ENCODE results near the gene OR56A5.
A peak's percentile ranks its signal among the peaks of the same experiment; 100 is the strongest.

OR56A5 gene

GRCh38 chr11:5932671-5933070, 35.6 kb downstream of the OR56A5 start:
- no peak for DNase-seq (ENCODE audit: low read depth in 2 of 2)

DNA sequence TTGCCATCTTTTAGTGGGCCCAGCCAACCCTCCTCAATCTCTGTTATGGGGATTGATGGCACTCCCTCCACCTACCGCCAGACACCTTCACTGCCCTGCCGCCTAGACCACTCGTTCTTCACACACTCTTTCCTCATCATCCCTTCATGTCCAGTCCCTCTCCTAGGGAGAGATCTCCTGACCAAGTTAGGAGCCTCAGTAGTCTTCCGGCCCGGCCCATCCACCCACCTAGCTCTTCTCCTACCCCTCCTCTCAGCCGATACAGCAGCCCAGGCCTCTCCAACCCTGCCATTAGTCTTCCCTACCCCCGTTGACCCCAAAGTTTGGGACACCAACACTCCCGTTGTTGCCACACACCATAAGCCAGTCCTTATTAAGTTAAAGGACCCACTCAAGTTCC, 37.2 kb downstream of the OR56A5 start:
- no peak for DNase-seq (ENCODE audit: low read depth in 2 of 2)

DNA sequence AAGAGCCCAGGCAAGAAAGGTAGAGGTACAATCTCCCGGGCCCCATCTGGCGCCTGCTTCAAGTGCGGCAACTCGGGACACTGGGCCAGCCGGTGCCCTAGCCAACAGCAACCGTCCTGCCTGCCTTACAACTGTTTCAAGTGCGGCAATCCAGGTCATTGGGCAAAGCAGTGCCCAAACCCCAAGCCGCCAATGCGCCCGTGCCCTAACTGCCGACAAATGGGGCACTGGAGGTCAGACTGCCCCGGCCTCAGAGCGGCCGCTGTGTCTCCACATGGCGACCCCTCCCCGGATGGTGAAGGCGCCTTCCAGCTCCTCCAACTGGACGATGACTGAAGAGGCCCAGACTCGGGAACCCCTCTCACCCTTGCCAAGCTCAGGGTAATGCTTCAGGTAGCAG, 37.7 kb downstream of the OR56A5 start:
- no peak for DNase-seq (ENCODE audit: low read depth in 2 of 2)

GRCh38 chr11:5929571-5930368, 38.5 kb downstream of the OR56A5 start:
- DNase-seq (ENCODE audit: low read depth in 2 of 2), result no peak

- DNase-seq (ENCODE audit: low read depth in 2 of 2), result no peak
These were observed 39.5 kb downstream of the OR56A5 start for GRCh38 chr11:5928811-5929210.

- no peak for DNase-seq (ENCODE audit: low read depth in 2 of 2)
These were observed 40.0 kb downstream of the OR56A5 start for GRCh38 chr11:5928271-5928670.

GRCh38 chr11:5923794-5924193, 44.5 kb downstream of the OR56A5 start:
- no peak for DNase-seq (ENCODE audit: low read depth in 2 of 2)

DNA sequence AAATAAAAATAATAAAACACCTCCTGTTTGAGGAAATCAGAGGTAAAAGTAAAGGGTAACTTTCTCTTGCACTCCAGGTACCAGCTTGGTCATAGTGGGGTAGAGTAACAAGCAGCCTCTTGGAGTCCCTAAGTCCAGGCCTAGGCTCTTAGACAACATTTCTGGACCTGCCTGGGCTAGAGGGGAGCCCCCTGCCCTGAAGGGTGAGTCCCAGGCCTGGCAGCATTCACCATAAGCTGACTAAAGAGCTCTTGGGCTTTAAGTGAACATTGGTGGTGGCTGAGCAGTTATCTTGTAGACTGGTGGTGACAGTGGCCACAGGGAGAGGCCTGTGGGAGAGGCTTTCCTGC, 44.9 kb downstream of the OR56A5 start:
- no peak for DNase-seq (ENCODE audit: low read depth in 2 of 2)

DNA sequence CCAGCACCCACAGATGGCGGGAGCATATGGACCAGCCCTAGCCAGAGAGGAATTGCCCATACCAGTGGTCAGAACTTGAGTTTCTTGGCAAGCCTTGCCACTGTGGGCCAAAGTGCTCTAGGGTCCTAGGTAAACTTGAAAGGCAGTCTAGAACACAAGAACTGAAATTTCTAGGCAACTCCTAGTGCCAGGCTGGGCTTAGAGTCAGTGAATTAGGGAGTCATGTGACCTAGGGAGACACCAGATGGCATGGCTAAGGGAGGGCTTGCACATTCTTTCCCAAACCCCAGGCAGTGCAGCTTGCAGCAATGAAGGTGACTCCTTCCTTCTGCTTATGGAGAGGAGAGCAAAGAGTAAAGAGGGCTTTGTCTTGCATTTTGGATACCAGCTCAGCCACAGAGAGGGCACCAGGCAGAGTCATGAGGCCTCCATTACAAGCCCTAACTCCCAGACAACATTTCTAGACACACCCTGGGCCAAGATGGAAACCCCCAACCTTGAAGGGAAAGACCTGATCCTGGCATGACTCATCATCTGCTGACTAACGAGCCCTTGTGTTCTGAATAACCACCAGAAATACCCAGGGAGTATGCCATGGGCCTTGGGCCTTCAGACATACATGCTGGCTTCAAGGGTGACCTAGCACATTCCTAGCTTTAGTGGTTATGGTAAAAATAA, 45.4 kb downstream of the OR56A5 start:
- peak in 1 of 2 donors; percentile 1 for DNase-seq (ENCODE audit: low read depth in 2 of 2)

Data from stimulated activated CD8-positive, alpha-beta memory T cell treated with anti-CD3 and anti-CD28 coated beads, Interleukin-2, amount 100 ng/mL, for 48 hours (primary cell).